Measurements from ENCODE around the gene CD53. TPM values are rescaled to one million over a fixed set of nuclear protein-coding genes. Genes with fewer than 3 reads are reported as not detected.

The CD53 gene
- total RNA-seq, 2 experiments from 2014 or later: 251 to 257 TPM

DNA sequence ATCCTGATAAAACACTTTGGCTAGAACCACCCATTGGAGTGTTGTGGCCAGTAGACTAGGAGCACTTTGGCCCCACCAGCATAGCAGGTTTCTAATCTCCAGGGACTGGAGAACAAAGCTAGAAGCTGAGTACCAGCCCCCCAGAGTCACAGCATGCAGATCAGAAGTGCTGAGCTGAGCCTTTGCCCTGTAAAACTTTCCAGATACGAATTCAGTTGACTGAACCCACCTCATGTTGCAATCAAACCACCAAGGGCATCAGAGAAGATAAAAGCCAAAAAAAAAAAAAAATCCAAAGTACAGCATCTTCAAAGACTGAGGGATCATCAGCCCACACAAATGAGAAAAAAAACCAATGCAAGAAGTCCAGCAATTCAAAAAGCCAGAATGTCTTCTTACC is 8.7 kb upstream of the CD53 start:
- DNase-seq (no peak), ATAC-seq (no peak)
- Mint-ChIP-seq H3K27ac (peak overlapping the region; percentile 40), H3K4me1 (ENCODE audit: low read depth) (peaks cover 54% of the 10 kb centered on the region), H3K27me3 (no peaks in the 10 kb centered on the region), H3K36me3 (ENCODE audit: low read depth) (peaks cover 30% of the 10 kb centered on the region), H3K9me3 (peaks cover 53% of the 10 kb centered on the region), H3K4me3 (no peak overlapping the region)
- intact Hi-C loops (cut with micrococcal nuclease): no loop called here
- TF ChIP-seq CTCF (IDR thresholded peaks at IDR 0.05): no peak
- CTCF ChIA-PET: interaction anchor here (1.4 to 2.2 kb wide), 4 partner anchors 10 to 128 kb away, joined by 3 to 5 read pairs (median 4); no protein-coding TSS in a partner anchor
- POLR2A ChIA-PET: no interaction called here

- TF ChIP-seq CTCF (IDR thresholded peaks at IDR 0.05): no peak
- peak overlapping the region; percentile 16 for H3K4me3 Mint-ChIP-seq
- peak overlapping the region; percentile 99 for H3K27ac Mint-ChIP-seq
- ChIA-PET POLR2A (interaction anchor here (0.6 to 6.3 kb wide), 4 partner anchors 10 to 72 kb away, joined by 4 to 65 read pairs (median 10); no protein-coding TSS in a partner anchor), CTCF (interaction anchor here (0.7 to 1.3 kb wide), 7 partner anchors 9 to 160 kb away, joined by 3 to 5 read pairs (median 3); partner anchors contain the start of gene LRIF1)
- H3K27me3 Mint-ChIP-seq: no peaks in the 10 kb centered on the region
- peaks cover 40% of the 10 kb centered on the region for H3K4me1 Mint-ChIP-seq (ENCODE audit: low read depth)
- ATAC-seq (no peak), DNase-seq (no peak)
- intact Hi-C loops (cut with micrococcal nuclease): loop anchor here (10.0 kb wide), 2 partner anchors 196 to 236 kb away; partner anchors contain the start of gene KCNA3
- peaks cover 32% of the 10 kb centered on the region for H3K36me3 Mint-ChIP-seq (ENCODE audit: low read depth)
- peaks cover 26% of the 10 kb centered on the region for H3K9me3 Mint-ChIP-seq
Measured at GRCh38 chr1:110870721-110871388, 2.1 kb upstream of the CD53 start.

DNA sequence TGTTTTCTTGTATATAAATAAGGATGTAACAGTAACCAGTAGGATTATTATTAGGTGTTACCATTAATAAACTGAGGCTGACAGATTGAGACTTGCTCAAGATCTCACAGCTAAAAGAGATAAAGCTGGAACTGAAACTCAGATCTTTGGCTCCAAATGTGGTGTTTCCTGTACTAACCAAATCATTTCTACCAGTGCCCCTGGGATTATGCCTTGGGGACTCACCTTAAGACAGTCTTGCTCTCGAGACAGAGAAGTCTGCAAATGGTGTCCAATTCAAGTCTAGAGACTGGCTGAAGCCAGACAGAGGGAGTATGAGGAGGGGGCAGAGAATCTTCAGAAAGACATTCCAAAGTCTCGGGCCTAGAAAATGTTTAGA is 593 bp upstream of the CD53 start:
- no peak for TF ChIP-seq CTCF (IDR thresholded peaks at IDR 0.05)
- intact Hi-C loops (cut with micrococcal nuclease): loop anchor here (10.0 kb wide), 2 partner anchors 198 to 238 kb away; partner anchors contain the start of gene KCNA3
- Mint-ChIP-seq H3K27ac (peak overlapping the region; percentile 99), H3K27me3 (no peaks in the 10 kb centered on the region), H3K4me3 (peak overlapping the region; percentile 91), H3K9me3 (peaks cover 14% of the 10 kb centered on the region), H3K4me1 (ENCODE audit: low read depth) (peaks cover 33% of the 10 kb centered on the region), H3K36me3 (ENCODE audit: low read depth) (peaks cover 36% of the 10 kb centered on the region)
- DNase-seq (no peak), ATAC-seq (no peak)
- ChIA-PET CTCF (interaction anchor here (1.1 to 2.5 kb wide), 4 partner anchors 12 to 43 kb away, joined by 3 to 12 read pairs (median 6); no protein-coding TSS in a partner anchor), POLR2A (interaction anchor here (0.8 to 6.3 kb wide), 12 partner anchors 10 to 267 kb away, joined by 3 to 65 read pairs (median 4); partner anchors contain the start of genes CEPT1, DRAM2 and LRIF1)

DNA sequence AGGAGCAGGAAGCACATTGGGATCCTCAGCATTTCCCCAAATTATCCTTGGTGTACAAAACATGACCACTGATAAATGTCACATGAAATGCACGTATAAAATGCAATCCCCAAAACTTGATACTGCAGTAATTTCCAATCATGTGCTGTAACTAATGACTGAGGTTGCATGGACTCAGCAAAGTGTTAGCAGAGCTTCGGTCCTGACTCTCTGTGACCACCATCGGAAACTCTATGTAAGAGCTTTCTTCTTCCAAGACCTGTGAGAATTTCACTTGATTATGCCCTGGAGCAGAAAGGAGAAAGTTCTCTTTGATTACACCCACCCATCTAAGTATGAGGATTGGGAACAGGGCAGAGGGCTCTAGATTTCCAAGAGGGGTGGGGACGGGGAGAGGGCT is 908 bp downstream of the CD53 start:
- DNase-seq (peak; percentile 38), ATAC-seq (no peak)
- peak overlapping the region; percentile 91 for H3K4me3 Mint-ChIP-seq
- peak overlapping the region; percentile 99 for H3K27ac Mint-ChIP-seq
- peaks cover 27% of the 10 kb centered on the region for H3K4me1 Mint-ChIP-seq (ENCODE audit: low read depth)
- peaks cover 42% of the 10 kb centered on the region for H3K36me3 Mint-ChIP-seq (ENCODE audit: low read depth)
- TF ChIP-seq CTCF (IDR thresholded peaks at IDR 0.05): no peak
- no peaks in the 10 kb centered on the region for H3K27me3 Mint-ChIP-seq
- CTCF ChIA-PET: interaction anchor here (1.0 to 2.5 kb wide), 6 partner anchors 9 to 157 kb away, joined by 3 to 12 read pairs (median 4); no protein-coding TSS in a partner anchor
- no peaks in the 10 kb centered on the region for H3K9me3 Mint-ChIP-seq
- intact Hi-C loops (cut with micrococcal nuclease): loop anchor here (10.0 kb wide), 2 partner anchors 199 to 239 kb away; partner anchors contain the start of gene KCNA3
- POLR2A ChIA-PET: interaction anchor here (0.6 to 6.3 kb wide), 10 partner anchors 11 to 228 kb away, joined by 3 to 65 read pairs (median 8); partner anchors contain the start of genes KCNA3 and LRIF1
